GM12878 (cell line): ENCODE data around the gene UBAC2. TPM values are rescaled to one million over a fixed set of nuclear protein-coding genes. Genes with fewer than 3 reads are reported as not detected.
A peak's percentile ranks its signal among the peaks of the same experiment; 100 is the strongest.

Experiments
- ATAC-seq: fragments of 200-7000 bp; cut with Tn5 transposase; 3 replicates; pipeline ENCODE4 v1.9.1; 2020; ENCODE audit warnings: mild to moderate bottlenecking, moderate library complexity
- BruUV-seq: library from RNA; stranded (reverse); fragments of 400-500 nt; replicated peaks from 2 replicates; lab custom pipeline; 2021; lab: Mats Ljungman, UMichigan
- CTCF ChIA-PET: fragments of 300-600 bp; sonication (Branson Sonifier 250); formaldehyde crosslinking; extraction: SDS; loops from one replicate; lab custom pipeline; 2021; ENCODE audit warnings: inconsistent platforms; lab: Yijun Ruan, JAX
- POLR2A ChIA-PET: fragments of 350-600 bp; formaldehyde crosslinking; extraction: SDS; loops from one replicate; lab custom pipeline; 2021; ENCODE audit warnings: inconsistent platforms; lab: Charles Lee
- RAD21 ChIA-PET: fragments of 300-600 bp; sonication (Branson Sonifier 250); formaldehyde crosslinking; loops from one replicate; lab custom pipeline; 2023; ENCODE audit warnings: antibody characterized with exemption; ENCODE audit not compliant: unreplicated experiment; lab: Charles Lee
- SMC1A ChIA-PET: fragments of 300-600 bp; sonication (Branson Sonifier 250); formaldehyde crosslinking; loops from one replicate; lab custom pipeline; 2023; ENCODE audit not compliant: unreplicated experiment, uncharacterized antibody; lab: Charles Lee
- DNase-seq: peaks from one replicate; pipeline ENCODE4 v3.0.0-alpha.2; 2011; ENCODE audit warnings: low read depth, low spot score
- FAIRE-seq: peaks from 3 replicates; lab custom pipeline; 2011; peaks lifted over from hg19 to GRCh38; lab: Jason Lieb, UNC
- H2AFZ ChIP-seq: 2 replicates; pipeline ENCODE4 v1.6.0; 2011; ENCODE audit warnings: low read depth, low read length, control low read depth; ENCODE audit not compliant: control insufficient read depth
- H3K27ac ChIP-seq: 2 replicates; pipeline ENCODE4 v1.5.1; 2011; ENCODE audit warnings: control low read depth; ENCODE audit not compliant: control insufficient read depth, insufficient read depth
- H3K27me3 ChIP-seq, 2 experiments: replicated peaks in 1 of 2; 2 replicates each; pipeline versions ENCODE4 v1.6.0 to v1.6.1; 2011; ENCODE audit warnings: low read length in 1 of 2; ENCODE audit not compliant: control insufficient read depth in 2 of 2, insufficient read depth in 2 of 2
- H3K36me3 ChIP-seq, 2 experiments: 2 replicates each; pipeline ENCODE4 v1.5.1; 2011; ENCODE audit warnings: low read length in 1 of 2; ENCODE audit not compliant: control insufficient read depth in 2 of 2, insufficient read depth in 2 of 2
- H3K4me1 ChIP-seq: 2 replicates; pipeline ENCODE4 v1.6.1; 2011; ENCODE audit warnings: mild to moderate bottlenecking, low read length, moderate library complexity, mixed read lengths; ENCODE audit not compliant: control insufficient read depth, insufficient read depth
- H3K4me2 ChIP-seq: 2 replicates; pipeline ENCODE4 v1.6.0; 2011; ENCODE audit warnings: control low read depth; ENCODE audit not compliant: control insufficient read depth, insufficient read depth
- H3K4me3 ChIP-seq: fragments of 200-600 bp; sonication (generic); 2 replicates; pipeline ENCODE4 v1.5.1; 2016
- H3K79me2 ChIP-seq: 2 replicates; pipeline ENCODE4 v1.6.0; 2011; ENCODE audit warnings: low read length; ENCODE audit not compliant: control insufficient read depth, insufficient read depth
- H3K9ac ChIP-seq: 2 replicates; pipeline ENCODE4 v1.8.0; 2011; ENCODE audit warnings: low read length, control low read depth, mixed read lengths; ENCODE audit not compliant: control insufficient read depth, insufficient read depth
- H3K9me3 ChIP-seq: replicated peaks from 3 replicates; pipeline ENCODE4 v1.5.1; 2011; ENCODE audit warnings: mild to moderate bottlenecking, low read length; ENCODE audit not compliant: control insufficient read depth, insufficient read depth
- H4K20me1 ChIP-seq: 2 replicates; pipeline ENCODE4 v1.6.0; 2011; ENCODE audit not compliant: control insufficient read depth, insufficient read depth
- BCL11A ChIP-seq: IDR thresholded peaks from 2 replicates; pipeline ENCODE4 v1.6.1; 2011; ENCODE audit warnings: low read depth, low read length
- CBX3 ChIP-seq: fragments of 200-600 bp; sonication (generic); IDR thresholded peaks from 2 replicates; pipeline ENCODE4 v1.6.1; 2016; ENCODE audit warnings: low read depth, borderline replicate concordance
- DPF2 ChIP-seq: fragments of 450-650 bp; IDR thresholded peaks from 2 replicates; pipeline ENCODE4 v1.6.1; 2017; ENCODE audit warnings: mild to moderate bottlenecking
- ETV6 ChIP-seq, 2 experiments: fragments of 450-650 bp in 1 of 2; IDR thresholded peaks in 1 of 2; conservative IDR thresholded peaks in 1 of 2; 2 replicates each; pipeline ENCODE4 v1.6.1; 2014; ENCODE audit warnings: antibody characterized with exemption in 1 of 2, borderline replicate concordance in 1 of 2, low read depth in 1 of 2, mild to moderate bottlenecking in 1 of 2, moderate library complexity in 1 of 2
- FOXM1 ChIP-seq: IDR thresholded peaks from 2 replicates; pipeline ENCODE4 v1.6.1; 2012; ENCODE audit warnings: low read depth, mild to moderate bottlenecking, inconsistent platforms, low read length, moderate library complexity
- GATAD2B ChIP-seq: fragments of 450-650 bp; conservative IDR thresholded peaks from 2 replicates; pipeline ENCODE4 v1.6.1; 2017; ENCODE audit warnings: low read depth, mild to moderate bottlenecking, moderate library complexity
- IKZF2 ChIP-seq, 2 experiments: fragments of 450-650 bp; IDR thresholded peaks; 2 replicates each; pipeline ENCODE4 v1.6.1; 2017; ENCODE audit warnings: mild to moderate bottlenecking in 2 of 2, moderate library complexity in 2 of 2
- LARP7 ChIP-seq: fragments of 450-650 bp; IDR thresholded peaks from 2 replicates; pipeline ENCODE4 v1.6.1; 2017; ENCODE audit warnings: mild to moderate bottlenecking
- MLLT1 ChIP-seq: fragments of 450-650 bp; IDR thresholded peaks from 2 replicates; pipeline ENCODE4 v1.6.1; 2016; ENCODE audit warnings: mild to moderate bottlenecking
- MTA2 ChIP-seq: fragments of 450-650 bp; IDR thresholded peaks from 2 replicates; pipeline ENCODE4 v1.6.1; 2016; ENCODE audit warnings: low read depth, mild to moderate bottlenecking, moderate library complexity
- PBX3 ChIP-seq: IDR thresholded peaks from 2 replicates; pipeline ENCODE4 v1.6.1; 2011; ENCODE audit warnings: mild to moderate bottlenecking, low read depth, low read length, moderate library complexity; ENCODE audit not compliant: insufficient replicate concordance
- POU2F2 ChIP-seq: IDR thresholded peaks from 3 replicates; pipeline ENCODE4 v1.6.1; 2011; ENCODE audit warnings: low read depth, mild to moderate bottlenecking, low read length, borderline replicate concordance
- SUZ12 ChIP-seq: fragments of 200-600 bp; sonication (generic); IDR thresholded peaks from one replicate; pipeline ENCODE4 v1.6.1; 2018; ENCODE audit warnings: antibody characterized with exemption, mild to moderate bottlenecking; ENCODE audit not compliant: unreplicated experiment
- ZSCAN29 ChIP-seq: fragments of 450-650 bp; IDR thresholded peaks from 2 replicates; pipeline ENCODE4 v1.6.1; 2017; ENCODE audit warnings: mild to moderate bottlenecking, moderate library complexity
- WGBS: methylation state at CpG from one replicate; pipeline ENCODE4 v1.1.6; 2016; ENCODE audit warnings: low lambda C conversion rate; ENCODE audit not compliant: insufficient replicate concordance, insufficient coverage; ENCODE audit errors: missing lambda C conversion rate; 5-methylcytosine and 5-hydroxymethylcytosine counted together
- in situ Hi-C: fragments of 300-500 bp; cut with MboI; formaldehyde crosslinking; loops from 9 replicates; pipeline ENCODE4 v1.14.3; 2018; ENCODE audit warnings: mixed read lengths
- intact Hi-C: fragments of 100-400 bp; cut with micrococcal nuclease; formaldehyde crosslinking; loops from one replicate; pipeline ENCODE4 v1.14.2; 2022; ENCODE audit not compliant: unreplicated experiment
- polyA plus RNA-seq, 11 experiments: library from polyadenylated mRNA; depleted of rRNA in 4 of 11; unstranded in 6 of 11; stranded (reverse) in 5 of 11; fragments of >200 nt; fragmentation: Nextera tagmentation in 4 of 11; fragmentation: Illumina TruSeq in 1 of 11; extraction: Ambion mirVana in 4 of 11; extraction: Trizol in 1 of 11; gene quantifications; 1 replicate in 1 of 11; 2 replicates in 10 of 11; pipeline versions ENCODE4 v1.2.1 to v1.2.3, GENCODE V29; 2011 to 2016; ENCODE audit warnings: inconsistent platforms in 2 of 11, missing spikeins in 2 of 11, low read depth in 1 of 11
- total RNA-seq, 4 experiments: library from RNA; depleted of rRNA in 3 of 4; stranded (reverse); fragments of >200 nt in 3 of 4; fragmentation: Illumina TruSeq in 1 of 4; extraction: Trizol in 1 of 4; gene quantifications; 2 replicates each; pipeline versions ENCODE4 v1.2.1 to v1.2.3, GENCODE V29; 2013 to 2021
- TF ChIP-seq, protein P1 (sequence below): fragments of 450-650 bp; IDR thresholded peaks from 2 replicates; pipeline ENCODE4 v1.6.1; 2017; ENCODE audit warnings: mild to moderate bottlenecking, moderate library complexity

Gene UBAC2
- total and polyA plus RNA-seq, 10 of the 15 experiments (the other 5 are each of a cell fraction or from before 2014, with no cell fraction given) = 3.0 to 54.6 (median 17.4) TPM

- TF ChIP-seq CBX3 = no peak
- TF ChIP-seq ETV6 (conservative IDR thresholded peaks at IDR 0.05 in 1 of 2, IDR thresholded peaks at IDR 0.05 in 1 of 2; ENCODE audit: borderline replicate concordance in 1 of 2, low read depth in 1 of 2) = no peak
Observed at GRCh38 chr13:99330942-99331341, 130.3 kb downstream of the UBAC2 start (continued).

- 24% methylated on average over 5 of the region's 5 CpGs for WGBS
- Histone ChIP-seq H3K36me3 (no peaks in the 10 kb centered on the region; a peak in 2 of 4 replicates), H3K27me3 (no peaks in the 10 kb centered on the region), H3K9ac (no peak overlapping the region), H3K4me2 (peak overlapping the region; percentile 74), H3K4me1 (peaks cover 21% of the 10 kb centered on the region), H3K9me3 (no peaks in the 10 kb centered on the region; the same call in 1 of the 3 replicates), H4K20me1 (no peaks in the 10 kb centered on the region), H3K4me3 (no peak overlapping the region), H3K79me2 (peaks cover 3% of the 10 kb centered on the region), H3K27ac (peak overlapping the region; percentile 66; the same call in 1 of the 2 replicates), H2AFZ (no peak overlapping the region)
- ChIA-PET RAD21 (interaction anchor here (1.0 to 8.6 kb wide), 3 partner anchors 24 to 35 kb away, joined by 3 to 126 read pairs (median 4); partner anchors contain the start of gene GPR183), POLR2A (interaction anchor here (1.8 kb wide), 1 partner anchor 21 kb away, joined by 4 read pairs; no protein-coding TSS in a partner anchor), CTCF (interaction anchor here (0.6 to 2.4 kb wide), 5 partner anchors 20 to 829 kb away, joined by 3 to 6 read pairs (median 4); no protein-coding TSS in a partner anchor), SMC1A (interaction anchor here (1.1 to 8.6 kb wide), 12 partner anchors 8 to 62 kb away, joined by 3 to 118 read pairs (median 10); partner anchors contain the start of gene GPR183)
- no TSS peak for BruUV-seq
- in situ Hi-C loops (no loop called here), intact Hi-C loops (no loop called here)
- DNase-seq (peak; percentile 79), FAIRE-seq (peak; percentile 78), ATAC-seq (peak; percentile 89)
- TF ChIP-seq, protein P1, sequence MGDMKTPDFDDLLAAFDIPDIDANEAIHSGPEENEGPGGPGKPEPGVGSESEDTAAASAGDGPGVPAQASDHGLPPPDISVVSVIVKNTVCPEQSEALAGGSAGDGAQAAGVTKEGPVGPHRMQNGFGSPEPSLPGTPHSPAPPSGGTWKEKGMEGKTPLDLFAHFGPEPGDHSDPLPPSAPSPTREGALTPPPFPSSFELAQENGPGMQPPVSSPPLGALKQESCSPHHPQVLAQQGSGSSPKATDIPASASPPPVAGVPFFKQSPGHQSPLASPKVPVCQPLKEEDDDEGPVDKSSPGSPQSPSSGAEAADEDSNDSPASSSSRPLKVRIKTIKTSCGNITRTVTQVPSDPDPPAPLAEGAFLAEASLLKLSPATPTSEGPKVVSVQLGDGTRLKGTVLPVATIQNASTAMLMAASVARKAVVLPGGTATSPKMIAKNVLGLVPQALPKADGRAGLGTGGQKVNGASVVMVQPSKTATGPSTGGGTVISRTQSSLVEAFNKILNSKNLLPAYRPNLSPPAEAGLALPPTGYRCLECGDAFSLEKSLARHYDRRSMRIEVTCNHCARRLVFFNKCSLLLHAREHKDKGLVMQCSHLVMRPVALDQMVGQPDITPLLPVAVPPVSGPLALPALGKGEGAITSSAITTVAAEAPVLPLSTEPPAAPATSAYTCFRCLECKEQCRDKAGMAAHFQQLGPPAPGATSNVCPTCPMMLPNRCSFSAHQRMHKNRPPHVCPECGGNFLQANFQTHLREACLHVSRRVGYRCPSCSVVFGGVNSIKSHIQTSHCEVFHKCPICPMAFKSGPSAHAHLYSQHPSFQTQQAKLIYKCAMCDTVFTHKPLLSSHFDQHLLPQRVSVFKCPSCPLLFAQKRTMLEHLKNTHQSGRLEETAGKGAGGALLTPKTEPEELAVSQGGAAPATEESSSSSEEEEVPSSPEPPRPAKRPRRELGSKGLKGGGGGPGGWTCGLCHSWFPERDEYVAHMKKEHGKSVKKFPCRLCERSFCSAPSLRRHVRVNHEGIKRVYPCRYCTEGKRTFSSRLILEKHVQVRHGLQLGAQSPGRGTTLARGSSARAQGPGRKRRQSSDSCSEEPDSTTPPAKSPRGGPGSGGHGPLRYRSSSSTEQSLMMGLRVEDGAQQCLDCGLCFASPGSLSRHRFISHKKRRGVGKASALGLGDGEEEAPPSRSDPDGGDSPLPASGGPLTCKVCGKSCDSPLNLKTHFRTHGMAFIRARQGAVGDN = peak; percentile 45; the same call in 1 of the 2 replicates
- TF ChIP-seq CBX3 = no peak
- TF ChIP-seq FOXM1 = peak; percentile 20; the same call in 1 of the 2 replicates
- TF ChIP-seq BCL11A = peak; percentile 63; the same call in 1 of the 2 replicates
- TF ChIP-seq DPF2 = peak; percentile 59; the same call in 1 of the 2 replicates
- no peak for TF ChIP-seq SUZ12
- TF ChIP-seq POU2F2 = 0 out of 3 replicates have a peak, but pooled peaks have one; percentile 28
- peak; percentile 75 for TF ChIP-seq MTA2
- TF ChIP-seq LARP7 = no peak
- peak; percentile 39; the same call in 1 of the 2 replicates for TF ChIP-seq GATAD2B
- no peak for TF ChIP-seq ZSCAN29
- peak; percentile 18 for TF ChIP-seq PBX3
- TF ChIP-seq IKZF2 (IDR thresholded peaks at IDR 0.05) = peak; percentile 70 to 74
- peak; percentile 67; the same call in 1 of the 2 replicates for TF ChIP-seq MLLT1
Observed at GRCh38 chr13:99331881-99332293, 131.2 kb downstream of the UBAC2 start.
